SK-N-SH (cell line): Measurements from ENCODE around the gene KCND3. TPM values are rescaled to one million over a fixed set of nuclear protein-coding genes. Genes with fewer than 3 reads are reported as not detected.

Source experiments
- CTCF ChIA-PET: fragments of 300-600, 350-600 bp; formaldehyde crosslinking; extraction: SDS; loops from one replicate; lab custom pipeline; 2021; lab: Yijun Ruan, JAX
- POLR2A ChIA-PET: fragments of 350-600 bp; sonication (Branson Sonifier 250); formaldehyde crosslinking; extraction: SDS; loops from one replicate; lab custom pipeline; 2020; ENCODE audit warnings: antibody characterized with exemption, inconsistent platforms; lab: Yijun Ruan, JAX
- DNase-seq: peaks from one replicate; pipeline ENCODE4 v3.0.0; 2012
- H2AFZ ChIP-seq: fragments of 200-600 bp; sonication (generic); 2 replicates; pipeline ENCODE4 v1.8.1; 2016; ENCODE audit warnings: antibody characterized with exemption, mild to moderate bottlenecking, low read depth
- H3F3A ChIP-seq: fragments of 200-600 bp; sonication (generic); replicated peaks from 2 replicates; pipeline ENCODE3; 2016; ENCODE audit warnings: antibody characterized with exemption, mild to moderate bottlenecking; ENCODE audit not compliant: insufficient read depth
- H3K27ac ChIP-seq, 2 experiments: fragments of 200-500 bp in 1 of 2; fragments of 200-600 bp in 1 of 2; sonication (Bioruptor generic) in 1 of 2; sonication (generic), shearing (Covaris generic) in 1 of 2; 2 replicates each; pipeline versions ENCODE4 v1.5.1 to v1.6.1; 2014 to 2016; ENCODE audit warnings: low read depth in 2 of 2, inconsistent platforms in 1 of 2, low read length in 1 of 2, mild to moderate bottlenecking in 1 of 2, mixed read lengths in 1 of 2
- H3K27me3 ChIP-seq: fragments of 200-600 bp; sonication (generic), shearing (Covaris generic); 2 replicates; pipeline ENCODE4 v1.6.1; 2016; ENCODE audit warnings: mixed run types; ENCODE audit not compliant: insufficient read depth
- H3K36me3 ChIP-seq, 2 experiments: fragments of 200-500 bp in 1 of 2; fragments of 200-600 bp in 1 of 2; sonication (Bioruptor generic) in 1 of 2; sonication (generic) in 1 of 2; replicated peaks in 1 of 2; 2 replicates each; pipeline versions ENCODE3 to v1.5.1; 2014 to 2016; ENCODE audit warnings: low read length in 1 of 2, mild to moderate bottlenecking in 1 of 2; ENCODE audit not compliant: insufficient read depth in 2 of 2, control insufficient read depth in 1 of 2
- H3K4me1 ChIP-seq, 2 experiments: fragments of 200-500 bp in 1 of 2; fragments of 200-600 bp in 1 of 2; sonication (Bioruptor generic) in 1 of 2; sonication (generic), shearing (Covaris generic) in 1 of 2; 2 replicates each; pipeline versions ENCODE4 v1.5.1 to v1.6.1; 2014 to 2016; ENCODE audit warnings: low read depth in 1 of 2, low read length in 1 of 2, mixed run types in 1 of 2; ENCODE audit not compliant: insufficient read depth in 2 of 2, control insufficient read depth in 1 of 2
- H3K4me2 ChIP-seq: fragments of 200-600 bp; sonication (generic), shearing (Covaris generic); 2 replicates; pipeline ENCODE4 v1.6.1; 2017; ENCODE audit warnings: mixed run types
- H3K4me3 ChIP-seq, 2 experiments: fragments of 200-500 bp in 1 of 2; fragments of 200-600 bp in 1 of 2; sonication (Bioruptor generic) in 1 of 2; sonication (generic), shearing (Covaris generic) in 1 of 2; 2 replicates each; pipeline versions ENCODE4 v1.5.1 to v1.8.1; 2014 to 2016; ENCODE audit warnings: low read depth in 2 of 2, inconsistent platforms in 1 of 2, low read length in 1 of 2, mild to moderate bottlenecking in 1 of 2, mixed read lengths in 1 of 2, moderate library complexity in 1 of 2
- H3K79me2 ChIP-seq: fragments of 200-600 bp; sonication (generic); 2 replicates; pipeline ENCODE4 v1.8.1; 2017; ENCODE audit warnings: mild to moderate bottlenecking; ENCODE audit not compliant: insufficient read depth
- H3K9ac ChIP-seq: fragments of 200-600 bp; sonication (generic); 2 replicates; pipeline ENCODE4 v1.6.1; 2017; ENCODE audit warnings: mixed run types
- H3K9me2 ChIP-seq: fragments of 200-600 bp; sonication (generic); 2 replicates; pipeline ENCODE4 v1.6.1; 2017; ENCODE audit warnings: mixed run types
- H3K9me3 ChIP-seq: fragments of 200-600 bp; sonication (generic); 2 replicates; pipeline ENCODE4 v1.6.1; 2017; ENCODE audit warnings: mixed run types, mild to moderate bottlenecking, moderate library complexity
- H4K20me1 ChIP-seq: fragments of 200-600 bp; sonication (generic); 2 replicates; pipeline ENCODE4 v1.6.1; 2017; ENCODE audit warnings: mild to moderate bottlenecking, mixed run types; ENCODE audit not compliant: insufficient read depth
- CTCF ChIP-seq: fragments of 200-600 bp; sonication (generic); IDR thresholded peaks from 2 replicates; pipeline ENCODE4 v1.6.1; 2017; ENCODE audit warnings: antibody characterized with exemption, mild to moderate bottlenecking, moderate library complexity
- EP300 ChIP-seq, 2 experiments: IDR thresholded peaks; 2 replicates each; pipeline versions ENCODE4 v1.4.0 to v1.6.1; 2012; ENCODE audit warnings: borderline replicate concordance in 1 of 2, low read depth in 1 of 2, low read length in 1 of 2
- FOSL2 ChIP-seq: IDR thresholded peaks from 2 replicates; pipeline ENCODE4 v1.4.0; 2012; ENCODE audit warnings: low read depth, mild to moderate bottlenecking, moderate library complexity, borderline replicate concordance
- FOXM1 ChIP-seq: IDR thresholded peaks from 2 replicates; pipeline ENCODE4 v1.4.0; 2012; ENCODE audit warnings: low read depth, mild to moderate bottlenecking
- GABPA ChIP-seq: IDR thresholded peaks from 2 replicates; pipeline ENCODE4 v1.4.0; 2012; ENCODE audit warnings: low read depth, mild to moderate bottlenecking
- GATA2 ChIP-seq: sonication (generic); formaldehyde crosslinking; IDR thresholded peaks from 2 replicates; pipeline ENCODE4 v1.5.0; 2020; ENCODE audit warnings: mild to moderate bottlenecking, missing genetic modification reagents
- POLR2AphosphoS5 ChIP-seq: IDR thresholded peaks from 2 replicates; pipeline ENCODE4 v1.6.1; 2012; ENCODE audit warnings: low read depth, low read length
- RXRA ChIP-seq: IDR thresholded peaks from 2 replicates; pipeline ENCODE4 v1.4.0; 2012; ENCODE audit warnings: low read depth, mild to moderate bottlenecking, borderline replicate concordance
- SIN3A ChIP-seq: IDR thresholded peaks from 2 replicates; pipeline ENCODE4 v1.6.1; 2012; ENCODE audit warnings: low read depth, mild to moderate bottlenecking, low read length, moderate library complexity, borderline replicate concordance
- WGBS: methylation state at CpG from one replicate; pipeline ENCODE4 v1.1.6; 2017; ENCODE audit warnings: low lambda C conversion rate; 5-methylcytosine and 5-hydroxymethylcytosine counted together
- polyA plus RNA-seq, 3 experiments: library from polyadenylated mRNA; depleted of rRNA; stranded (reverse); fragments of >200 nt; gene quantifications; 2 replicates each; pipeline ENCODE4 v1.2.3, GENCODE V29; 2012
- TF ChIP-seq, protein P1 (sequence below): IDR thresholded peaks from 2 replicates; pipeline ENCODE4 v1.4.0; 2012; ENCODE audit warnings: low read depth, borderline replicate concordance
- TF ChIP-seq, protein P2 (sequence below): IDR thresholded peaks from 2 replicates; pipeline ENCODE4; 2012
- TF ChIP-seq, protein P3 (sequence below): fragments of 150-350 bp; IDR thresholded peaks from 2 replicates; pipeline ENCODE4 v1.6.1; 2016; ENCODE audit warnings: mild to moderate bottlenecking, low read depth, low read length

KCND3 gene
- polyA plus RNA-seq, 1 of the 3 experiments (the other 2 are of a cell fraction) = not detected

GRCh38 chr1:111981090-111981489, 8.4 kb downstream of the KCND3 start:
- ChIA-PET CTCF (interaction anchor here (1.0 to 2.0 kb wide), 3 partner anchors 10 to 15 kb away, joined by 3 to 6 read pairs (median 3); no protein-coding TSS in a partner anchor), POLR2A (no interaction called here)
- TF ChIP-seq FOXM1 (no peak), POLR2AphosphoS5 (no peak), FOSL2 (no peak), CTCF (no peak), GABPA (no peak), EP300 (IDR thresholded peaks at IDR 0.05; ENCODE audit: borderline replicate concordance in 1 of 2, low read depth in 1 of 2, low read length in 1 of 2) (no peak), GATA2 (CRISPR knock-in tag) (no peak), SIN3A (no peak), RXRA (no peak)
- TF ChIP-seq, protein P1, sequence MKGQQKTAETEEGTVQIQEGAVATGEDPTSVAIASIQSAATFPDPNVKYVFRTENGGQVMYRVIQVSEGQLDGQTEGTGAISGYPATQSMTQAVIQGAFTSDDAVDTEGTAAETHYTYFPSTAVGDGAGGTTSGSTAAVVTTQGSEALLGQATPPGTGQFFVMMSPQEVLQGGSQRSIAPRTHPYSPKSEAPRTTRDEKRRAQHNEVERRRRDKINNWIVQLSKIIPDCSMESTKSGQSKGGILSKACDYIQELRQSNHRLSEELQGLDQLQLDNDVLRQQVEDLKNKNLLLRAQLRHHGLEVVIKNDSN = no peak
- TF ChIP-seq, protein P2, sequence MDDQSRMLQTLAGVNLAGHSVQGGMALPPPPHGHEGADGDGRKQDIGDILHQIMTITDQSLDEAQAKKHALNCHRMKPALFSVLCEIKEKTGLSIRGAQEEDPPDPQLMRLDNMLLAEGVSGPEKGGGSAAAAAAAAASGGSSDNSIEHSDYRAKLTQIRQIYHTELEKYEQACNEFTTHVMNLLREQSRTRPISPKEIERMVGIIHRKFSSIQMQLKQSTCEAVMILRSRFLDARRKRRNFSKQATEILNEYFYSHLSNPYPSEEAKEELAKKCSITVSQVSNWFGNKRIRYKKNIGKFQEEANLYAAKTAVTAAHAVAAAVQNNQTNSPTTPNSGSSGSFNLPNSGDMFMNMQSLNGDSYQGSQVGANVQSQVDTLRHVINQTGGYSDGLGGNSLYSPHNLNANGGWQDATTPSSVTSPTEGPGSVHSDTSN = no peak
- TF ChIP-seq, protein P3, sequence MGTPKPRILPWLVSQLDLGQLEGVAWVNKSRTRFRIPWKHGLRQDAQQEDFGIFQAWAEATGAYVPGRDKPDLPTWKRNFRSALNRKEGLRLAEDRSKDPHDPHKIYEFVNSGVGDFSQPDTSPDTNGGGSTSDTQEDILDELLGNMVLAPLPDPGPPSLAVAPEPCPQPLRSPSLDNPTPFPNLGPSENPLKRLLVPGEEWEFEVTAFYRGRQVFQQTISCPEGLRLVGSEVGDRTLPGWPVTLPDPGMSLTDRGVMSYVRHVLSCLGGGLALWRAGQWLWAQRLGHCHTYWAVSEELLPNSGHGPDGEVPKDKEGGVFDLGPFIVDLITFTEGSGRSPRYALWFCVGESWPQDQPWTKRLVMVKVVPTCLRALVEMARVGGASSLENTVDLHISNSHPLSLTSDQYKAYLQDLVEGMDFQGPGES = no peak

More at GRCh38 chr1:111981090-111981489, 8.4 kb downstream of the KCND3 start:
- Histone ChIP-seq H3K79me2 (no peaks in the 10 kb centered on the region), H3K27me3 (peaks cover 8% of the 10 kb centered on the region; the same call in 1 of the 2 replicates), H3K27ac (no peak overlapping the region), H3K4me1 (no peaks in the 10 kb centered on the region), H2AFZ (no peak overlapping the region), H3K4me2 (no peak overlapping the region), H4K20me1 (no peaks in the 10 kb centered on the region), H3F3A (no peaks in the 10 kb centered on the region), H3K9me3 (no peaks in the 10 kb centered on the region), H3K4me3 (no peak overlapping the region), H3K36me3 (no peaks in the 10 kb centered on the region), H3K9me2 (no peaks in the 10 kb centered on the region), H3K9ac (no peak overlapping the region)
- WGBS = 22% methylated on average over 7 of the region's 7 CpGs
- no peak for DNase-seq
